Left ventricle myocardium inferior (tissue), 1 donor: Measurements from ENCODE around the gene PJA1. TPM values are rescaled to one million over a fixed set of nuclear protein-coding genes. Genes with fewer than 3 reads are reported as not detected.

ENCODE experiments used
- DNase-seq: peaks from one replicate; pipeline ENCODE4 v3.0.0-alpha.2; 2020
- H3K27ac ChIP-seq: fragments of 200-600 bp; replicated peaks from 2 replicates; pipeline ENCODE4 v1.8.0; 2021
- H3K27me3 ChIP-seq: fragments of 200-600 bp; 2 replicates; pipeline ENCODE4 v1.8.0; 2021; ENCODE audit warnings: low read depth
- H3K36me3 ChIP-seq: fragments of 200-600 bp; 2 replicates; pipeline ENCODE4 v1.8.0; 2021
- H3K4me1 ChIP-seq: fragments of 200-600 bp; 2 replicates; pipeline ENCODE4 v1.8.0; 2021
- H3K4me3 ChIP-seq: fragments of 200-600 bp; 2 replicates; pipeline ENCODE4 v1.8.0; 2021; ENCODE audit warnings: mild to moderate bottlenecking, moderate library complexity
- H3K9me3 ChIP-seq: fragments of 200-600 bp; replicated peaks from 2 replicates; pipeline ENCODE4 v1.8.0; 2021
- CTCF ChIP-seq: fragments of 200-600 bp; IDR thresholded peaks from 2 replicates; pipeline ENCODE4 v1.8.0; 2021; ENCODE audit warnings: antibody characterized with exemption, mild to moderate bottlenecking, borderline replicate concordance
- intact Hi-C: fragments of 100-400 bp; cut with micrococcal nuclease; formaldehyde crosslinking; loops from one replicate; pipeline ENCODE4 v1.11.0; 2022
- total RNA-seq: library from RNA; stranded (reverse); fragmentation: NEBNext Ultra II Directional; extraction: Animal tissue kit (Norgen Biotek cat#: 25700); gene quantifications from one replicate; pipeline ENCODE4 v1.2.1, GENCODE V29; 2021
- donor health status: DM: no; HTN: yes; CAD: no; lungs with severe emphysema.

Gene PJA1
- total RNA-seq, 1 donor from 2014 or later = 18.2 TPM

GRCh38 chrX:69148946-69149345 lies 16.3 kb downstream of the PJA1 start:
- Histone ChIP-seq H3K9me3 (no peaks in the 10 kb centered on the region), H3K36me3 (no peaks in the 10 kb centered on the region), H3K4me3 (no peak overlapping the region), H3K4me1 (no peaks in the 10 kb centered on the region), H3K27ac (no peak overlapping the region), H3K27me3 (no peaks in the 10 kb centered on the region)
- no peak for TF ChIP-seq CTCF
- intact Hi-C loops = no loop called here
- DNase-seq = no peak

- intact Hi-C loops = no loop called here
- H3K9me3 ChIP-seq = no peaks in the 10 kb centered on the region
- no peak overlapping the region for H3K4me3 ChIP-seq
- no peak for TF ChIP-seq CTCF
- H3K36me3 ChIP-seq = no peaks in the 10 kb centered on the region
- no peak for DNase-seq
- H3K27me3 ChIP-seq = no peaks in the 10 kb centered on the region
- no peaks in the 10 kb centered on the region for H3K4me1 ChIP-seq
- H3K27ac ChIP-seq = no peak overlapping the region
These were observed 18.5 kb downstream of the PJA1 start for GRCh38 chrX:69146739-69147138.

GRCh38 chrX:69145714-69146113 lies 19.5 kb downstream of the PJA1 start:
- no peak for TF ChIP-seq CTCF
- no peaks in the 10 kb centered on the region for H3K4me1 ChIP-seq
- H3K36me3 ChIP-seq = no peaks in the 10 kb centered on the region
- intact Hi-C loops = no loop called here
- H3K4me3 ChIP-seq = no peak overlapping the region
- no peak overlapping the region for H3K27ac ChIP-seq
- H3K9me3 ChIP-seq = no peaks in the 10 kb centered on the region
- no peak for DNase-seq
- H3K27me3 ChIP-seq = no peaks in the 10 kb centered on the region

- intact Hi-C loops = no loop called here
- DNase-seq = no peak
- Histone ChIP-seq H3K4me3 (no peak overlapping the region), H3K27me3 (no peaks in the 10 kb centered on the region), H3K36me3 (no peaks in the 10 kb centered on the region), H3K9me3 (no peaks in the 10 kb centered on the region), H3K4me1 (no peaks in the 10 kb centered on the region), H3K27ac (no peak overlapping the region)
- no peak for TF ChIP-seq CTCF
These were observed 20.2 kb downstream of the PJA1 start for GRCh38 chrX:69144838-69145680.

- no peak overlapping the region for H3K4me3 ChIP-seq
- H3K27ac ChIP-seq = no peak overlapping the region
- intact Hi-C loops = no loop called here
- no peak for TF ChIP-seq CTCF
- no peaks in the 10 kb centered on the region for H3K36me3 ChIP-seq
- no peak for DNase-seq
- H3K27me3 ChIP-seq = no peaks in the 10 kb centered on the region
- H3K9me3 ChIP-seq = no peaks in the 10 kb centered on the region
- no peaks in the 10 kb centered on the region for H3K4me1 ChIP-seq
These were observed 21.7 kb downstream of the PJA1 start for GRCh38 chrX:69143530-69143929.
